Endothelial cell of umbilical vein (primary cell): Measurements from ENCODE around the gene AOC1. TPM values are rescaled to one million over a fixed set of nuclear protein-coding genes. Genes with fewer than 3 reads are reported as not detected.

ENCODE experiments used
- BruUV-seq: library from RNA; stranded (reverse); fragments of 400-500 nt; replicated peaks from 2 replicates; lab custom pipeline; 2021; lab: Mats Ljungman, UMichigan
- CTCF ChIA-PET: fragments of 300-600, 350-600 bp; sonication (Branson Sonifier 250); formaldehyde crosslinking; loops from one replicate; lab custom pipeline; 2021; ENCODE audit warnings: antibody characterized with exemption, inconsistent platforms; lab: Charles Lee
- POLR2A ChIA-PET: fragments of 300-600, 350-600 bp; sonication (Branson Sonifier 250); formaldehyde crosslinking; loops from one replicate; lab custom pipeline; 2021; ENCODE audit warnings: antibody characterized with exemption, inconsistent platforms; lab: Charles Lee
- DNase-seq: peaks from one replicate; pipeline ENCODE4 v3.0.0-alpha.2; 2011; ENCODE audit warnings: low read depth, low spot score
- FAIRE-seq: peaks from 2 replicates; lab custom pipeline; 2011; peaks lifted over from hg19 to GRCh38; lab: Jason Lieb, UNC
- H2AFZ ChIP-seq: 2 replicates; pipeline ENCODE4 v1.6.0; 2012; ENCODE audit warnings: low read depth, low read length, control low read depth, inconsistent platforms
- H3K27ac ChIP-seq: 2 replicates; pipeline ENCODE4 v1.5.1; 2011; ENCODE audit warnings: low read depth, mild to moderate bottlenecking, control low read depth, low read length, moderate library complexity; ENCODE audit not compliant: insufficient read depth
- H3K27me3 ChIP-seq, 2 experiments: 2 replicates each; pipeline versions ENCODE4 v1.6.0 to v1.6.1; 2011; ENCODE audit warnings: low read length in 2 of 2, mixed read lengths in 1 of 2; ENCODE audit not compliant: control insufficient read depth in 2 of 2, insufficient read depth in 2 of 2
- H3K36me3 ChIP-seq, 2 experiments: 2 replicates in 1 of 2; 3 replicates in 1 of 2; pipeline ENCODE4 v1.5.1; 2011; ENCODE audit warnings: low read length in 2 of 2, mild to moderate bottlenecking in 1 of 2, moderate library complexity in 1 of 2; ENCODE audit not compliant: control insufficient read depth in 2 of 2, insufficient read depth in 2 of 2; ENCODE audit errors: extremely low read depth in 1 of 2
- H3K4me1 ChIP-seq: 3 replicates; pipeline ENCODE4 v1.5.1; 2011; ENCODE audit warnings: mild to moderate bottlenecking, low read length; ENCODE audit not compliant: control insufficient read depth, insufficient read depth; ENCODE audit errors: extremely low read depth
- H3K4me2 ChIP-seq: 2 replicates; pipeline ENCODE4 v1.6.1; 2011; ENCODE audit warnings: low read length, control low read depth, mixed read lengths; ENCODE audit not compliant: insufficient read depth
- H3K4me3 ChIP-seq, 3 experiments: fragments of 200-600 bp in 1 of 3; sonication (generic), shearing (Covaris generic) in 1 of 3; replicated peaks in 1 of 3; 2 replicates each; pipeline ENCODE4 v1.5.1; 2011 to 2016; ENCODE audit warnings: control low read depth in 3 of 3, low read length in 3 of 3, mild to moderate bottlenecking in 2 of 3, inconsistent platforms in 1 of 3, low read depth in 1 of 3, moderate library complexity in 1 of 3; ENCODE audit not compliant: insufficient read depth in 1 of 3
- H3K79me2 ChIP-seq: 2 replicates; pipeline ENCODE4 v1.6.0; 2012; ENCODE audit warnings: low read length, inconsistent platforms; ENCODE audit not compliant: control insufficient read depth, insufficient read depth
- H3K9ac ChIP-seq: replicated peaks from 2 replicates; pipeline ENCODE3; 2011; ENCODE audit warnings: low read length, control low read depth; ENCODE audit not compliant: insufficient read depth; ENCODE audit errors: extremely low read depth
- H3K9me1 ChIP-seq: replicated peaks from 3 replicates; pipeline ENCODE4 v1.6.0; 2011; ENCODE audit warnings: mild to moderate bottlenecking, low read length; ENCODE audit not compliant: control insufficient read depth, insufficient read depth; ENCODE audit errors: extremely low read depth
- H3K9me3 ChIP-seq: replicated peaks from 2 replicates; pipeline ENCODE4 v1.5.1; 2012; ENCODE audit warnings: low read length, inconsistent platforms; ENCODE audit not compliant: control insufficient read depth, insufficient read depth
- H4K20me1 ChIP-seq: replicated peaks from 2 replicates; pipeline ENCODE3; 2011; ENCODE audit warnings: mild to moderate bottlenecking, low read length; ENCODE audit not compliant: control insufficient read depth, insufficient read depth; ENCODE audit errors: extremely low read depth
- CTCF ChIP-seq, 2 donors: IDR thresholded peaks; 1 replicate in 1 of 2; 2 replicates in 1 of 2; pipeline ENCODE4 v1.5.1; 2011; ENCODE audit warnings: low read length in 2 of 2, mild to moderate bottlenecking in 2 of 2, moderate library complexity in 2 of 2, control low read depth in 1 of 2, inconsistent platforms in 1 of 2, low read depth in 1 of 2; ENCODE audit not compliant: insufficient read depth in 1 of 2; ENCODE audit errors: extremely low read depth in 1 of 2
- EZH2 ChIP-seq: IDR thresholded peaks from 2 replicates; pipeline ENCODE4 v1.6.1; 2012; ENCODE audit warnings: borderline replicate concordance, low read depth, mild to moderate bottlenecking, moderate library complexity, low read length, inconsistent platforms; ENCODE audit not compliant: severe bottlenecking
- FOS ChIP-seq: IDR thresholded peaks from 2 replicates; pipeline ENCODE4 v1.6.1; 2011; ENCODE audit warnings: mild to moderate bottlenecking, low read length, moderate library complexity, borderline replicate concordance; ENCODE audit not compliant: insufficient read depth
- GATA2 ChIP-seq: IDR thresholded peaks from 2 replicates; pipeline ENCODE4 v1.7.0; 2011; ENCODE audit warnings: low read depth, mild to moderate bottlenecking, moderate library complexity, mixed read lengths, low read length; ENCODE audit not compliant: insufficient read length, insufficient read depth
- JUN ChIP-seq: IDR thresholded peaks from 2 replicates; pipeline ENCODE4 v1.6.1; 2011; ENCODE audit warnings: borderline replicate concordance, low read depth; ENCODE audit not compliant: insufficient read length, insufficient read depth
- MAX ChIP-seq: IDR thresholded peaks from 2 replicates; pipeline ENCODE4 v1.6.1; 2011; ENCODE audit not compliant: insufficient read depth, insufficient read length
- MYC ChIP-seq: IDR thresholded peaks from one replicate; pipeline ENCODE4 v1.6.1; 2011; ENCODE audit warnings: mild to moderate bottlenecking, low read depth, low read length
- POLR2A ChIP-seq: IDR thresholded peaks from 2 replicates; pipeline ENCODE4 v1.6.1; 2012; ENCODE audit warnings: low read depth, mild to moderate bottlenecking, control low read depth, low read length
- POLR2AphosphoS5 ChIP-seq: IDR thresholded peaks from 2 replicates; pipeline ENCODE4 v1.6.1; 2012; ENCODE audit warnings: low read depth, mild to moderate bottlenecking, control low read depth, low read length, moderate library complexity; ENCODE audit not compliant: insufficient read depth
- dilution Hi-C: fragments of 300-500 bp; cut with MboI; formaldehyde crosslinking; loops from one replicate; pipeline ENCODE4 v1.15.0; 2019; ENCODE audit warnings: low sequenced_read_pairs; ENCODE audit not compliant: extremely low pct_ligation_motif_present
- intact Hi-C: fragments of 100-400 bp; cut with micrococcal nuclease; formaldehyde crosslinking; loops from one replicate; pipeline ENCODE4 v1.10.0; 2022
- polyA plus RNA-seq, 4 experiments: library from polyadenylated mRNA; depleted of rRNA in 3 of 4; stranded (reverse) in 3 of 4; unstranded in 1 of 4; fragments of >200 nt; gene quantifications; 2 replicates each; pipeline versions ENCODE4 v1.2.1 to v1.2.3, GENCODE V29; 2011 to 2012; ENCODE audit warnings: missing spikeins in 1 of 4
- total RNA-seq: library from RNA; stranded (reverse); gene quantifications from 2 replicates; pipeline ENCODE4 v1.2.3, GENCODE V29; 2021

AOC1 gene
- total and polyA plus RNA-seq, 2 donors (not counting 3 experiments of a cell fraction or from before 2014, with no cell fraction given), result not detected

GRCh38 chr7:150828384-150828783 is 23.9 kb upstream of the AOC1 start:
- no peaks in the 10 kb centered on the region for H3K4me1 ChIP-seq
- FAIRE-seq, result no peak
- CTCF ChIA-PET, result no interaction called here

More at GRCh38 chr7:150828384-150828783, 23.9 kb upstream of the AOC1 start:
- no TSS peak for BruUV-seq
- POLR2A ChIA-PET, result no interaction called here
- Histone ChIP-seq H4K20me1 (no peaks in the 10 kb centered on the region), H2AFZ (no peak overlapping the region), H3K4me2 (no peak overlapping the region), H3K9ac (no peak overlapping the region), H3K27ac (no peak overlapping the region), H3K9me1 (no peaks in the 10 kb centered on the region), H3K79me2 (no peaks in the 10 kb centered on the region), H3K36me3 (no peaks in the 10 kb centered on the region), H3K4me3 (no peak overlapping the region), H3K9me3 (no peaks in the 10 kb centered on the region), H3K27me3 (peaks cover 3 to 16% of the 10 kb centered on the region in 2 experiments)
- DNase-seq, result no peak
- dilution Hi-C loops, result no loop called here
- intact Hi-C loops, result no loop called here
- no peak for TF ChIP-seq CTCF (IDR thresholded peaks at IDR 0.05; ENCODE audit: extremely low read depth in 1 of 2, insufficient read depth in 1 of 2, low read depth in 1 of 2, low read length in 2 of 2)
- TF ChIP-seq FOS, result no peak
- TF ChIP-seq GATA2, result no peak
- TF ChIP-seq POLR2A, result no peak
- no peak for TF ChIP-seq JUN
- TF ChIP-seq MAX, result no peak
- TF ChIP-seq EZH2, result no peak
- TF ChIP-seq POLR2AphosphoS5, result no peak
- TF ChIP-seq MYC, result no peak
